Mesenchymal stem cell (in vitro differentiated cells and primary cell): ENCODE measurements around the gene TRIP11.

ENCODE experiments used
- DNase-seq: peaks from one replicate; pipeline ENCODE4 v3.0.0-alpha.2; 2013
- H2AFZ ChIP-seq: one replicate; pipeline ENCODE4 v1.6.1; 2013; ENCODE audit warnings: low read depth, mild to moderate bottlenecking, control low read depth, inconsistent platforms, low read length, moderate library complexity
- H2AK5ac ChIP-seq: 2 replicates; pipeline ENCODE4 v1.6.1; 2013; ENCODE audit warnings: low read length, moderate library complexity, mild to moderate bottlenecking, inconsistent platforms; ENCODE audit not compliant: severe bottlenecking
- H2BK120ac ChIP-seq: one replicate; pipeline ENCODE4 v1.6.1; 2013; ENCODE audit warnings: low read depth, mild to moderate bottlenecking, inconsistent platforms, low read length, moderate library complexity
- H2BK12ac ChIP-seq, 2 experiments: one replicate each; pipeline ENCODE4 v1.6.1; 2013; ENCODE audit warnings: inconsistent platforms in 2 of 2, low read length in 2 of 2, mild to moderate bottlenecking in 2 of 2, moderate library complexity in 2 of 2, control low read depth in 1 of 2
- H2BK15ac ChIP-seq: one replicate; pipeline ENCODE4 v1.6.1; 2013; ENCODE audit warnings: mild to moderate bottlenecking, low read depth, inconsistent platforms; ENCODE audit not compliant: poor library complexity, severe bottlenecking
- H2BK5ac ChIP-seq: 2 replicates; pipeline ENCODE4 v1.6.1; 2013; ENCODE audit warnings: low read depth, mild to moderate bottlenecking, low read length, control low read depth, inconsistent platforms; ENCODE audit not compliant: poor library complexity, severe bottlenecking
- H3K14ac ChIP-seq, 2 experiments: one replicate each; pipeline ENCODE4 v1.6.1; 2013; ENCODE audit warnings: inconsistent platforms in 2 of 2, low read length in 2 of 2, control low read depth in 1 of 2, mild to moderate bottlenecking in 1 of 2, moderate library complexity in 1 of 2
- H3K18ac ChIP-seq, 2 experiments: one replicate each; pipeline ENCODE4 v1.6.1; 2013; ENCODE audit warnings: inconsistent platforms in 2 of 2, low read length in 2 of 2, control low read depth in 1 of 2, low read depth in 1 of 2, mild to moderate bottlenecking in 1 of 2
- H3K23ac ChIP-seq, 2 experiments: one replicate each; pipeline ENCODE4 v1.6.1; 2013; ENCODE audit warnings: inconsistent platforms in 2 of 2, low read length in 2 of 2, mild to moderate bottlenecking in 2 of 2, moderate library complexity in 2 of 2, control low read depth in 1 of 2
- H3K27ac ChIP-seq: 2 replicates; pipeline ENCODE4 v1.5.1; 2013; ENCODE audit warnings: mild to moderate bottlenecking, moderate library complexity, low read length, control low read depth, inconsistent platforms; ENCODE audit not compliant: poor library complexity, severe bottlenecking
- H3K27me3 ChIP-seq, 2 experiments: 2 replicates each; pipeline versions ENCODE4 v1.6.1 to v1.7.0; 2013; ENCODE audit warnings: low read length in 2 of 2, mild to moderate bottlenecking in 2 of 2, moderate library complexity in 2 of 2, control low read depth in 1 of 2, inconsistent platforms in 1 of 2; ENCODE audit not compliant: control insufficient read depth in 1 of 2, insufficient read depth in 1 of 2
- H3K36me3 ChIP-seq, 2 experiments: 2 replicates each; pipeline versions ENCODE4 v1.6.1 to v1.7.0; 2013; ENCODE audit warnings: low read length in 2 of 2, control low read depth in 1 of 2, inconsistent platforms in 1 of 2, low read depth in 1 of 2, mild to moderate bottlenecking in 1 of 2; ENCODE audit not compliant: insufficient read depth in 2 of 2, control insufficient read depth in 1 of 2
- H3K4ac ChIP-seq, 2 experiments: one replicate each; pipeline ENCODE4 v1.6.1; 2013; ENCODE audit warnings: inconsistent platforms in 2 of 2, low read length in 2 of 2, mild to moderate bottlenecking in 2 of 2, moderate library complexity in 2 of 2, control low read depth in 1 of 2, low read depth in 1 of 2
- H3K4me1 ChIP-seq: 2 replicates; pipeline ENCODE4 v1.6.1; 2013; ENCODE audit warnings: low read depth, low read length, control low read depth; ENCODE audit not compliant: control insufficient read depth, insufficient read depth
- H3K4me2 ChIP-seq: 2 replicates; pipeline ENCODE4 v1.6.1; 2013; ENCODE audit warnings: low read length, mild to moderate bottlenecking, inconsistent platforms; ENCODE audit not compliant: poor library complexity, severe bottlenecking
- H3K4me3 ChIP-seq, 2 experiments: 2 replicates each; pipeline versions ENCODE4 v1.5.1 to v1.7.0; 2013; ENCODE audit warnings: low read length in 2 of 2, mild to moderate bottlenecking in 2 of 2, control low read depth in 1 of 2, low read depth in 1 of 2; ENCODE audit not compliant: insufficient read depth in 1 of 2
- H3K79me1 ChIP-seq: replicated peaks from 2 replicates; pipeline ENCODE4 v1.6.1; 2013; ENCODE audit warnings: mild to moderate bottlenecking, control low read depth, low read length, inconsistent platforms; ENCODE audit not compliant: poor library complexity, severe bottlenecking
- H3K9ac ChIP-seq: 2 replicates; pipeline ENCODE4 v1.7.0; 2013; ENCODE audit warnings: mild to moderate bottlenecking, low read length, moderate library complexity
- H3K9me3 ChIP-seq: 2 replicates; pipeline ENCODE4 v1.7.0; 2013; ENCODE audit warnings: mild to moderate bottlenecking, low read length; ENCODE audit not compliant: control insufficient read depth
- H4K8ac ChIP-seq: one replicate; pipeline ENCODE4 v1.6.1; 2013; ENCODE audit warnings: inconsistent platforms, mild to moderate bottlenecking, low read length, moderate library complexity
- H4K91ac ChIP-seq: one replicate; pipeline ENCODE4 v1.6.1; 2013; ENCODE audit warnings: mild to moderate bottlenecking, low read length, inconsistent platforms
- WGBS: methylation state at CpG from one replicate; pipeline ENCODE4 v1.1.7; 2013; ENCODE audit warnings: mixed read lengths; 5-methylcytosine and 5-hydroxymethylcytosine counted together

Gene TRIP11

DNA sequence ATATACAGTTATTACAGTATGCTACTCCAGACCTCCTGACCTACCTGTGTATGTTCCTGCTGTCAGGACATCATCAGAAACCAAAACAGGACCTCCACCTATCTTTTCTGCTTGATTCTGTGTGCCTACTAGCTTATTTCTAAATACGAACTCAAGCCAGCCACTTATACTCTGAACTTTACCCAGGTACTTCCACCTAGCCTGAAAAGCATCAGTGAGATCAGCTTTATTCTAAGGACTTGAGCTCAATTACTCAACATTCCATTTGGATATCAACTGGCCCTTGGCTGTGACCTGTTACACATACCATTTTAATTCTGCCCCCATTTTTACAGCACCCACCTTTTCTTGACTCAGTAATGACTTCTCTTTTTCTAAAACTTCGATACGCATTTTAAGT is 29.2 kb downstream of the TRIP11 start:
- no peak for DNase-seq
- Histone ChIP-seq H3K18ac (no peak overlapping the region), H3K9ac (no peak overlapping the region), H2BK5ac (no peak overlapping the region), H3K79me1 (peaks cover 16% of the 10 kb centered on the region), H2AK5ac (no peak overlapping the region), H3K4me3 (no peak overlapping the region), H3K4me2 (no peak overlapping the region), H3K36me3 (peaks cover 20 to 91% of the 10 kb centered on the region in 2 experiments), H3K27me3 (no peaks in the 10 kb centered on the region), H3K9me3 (no peaks in the 10 kb centered on the region), H4K8ac (no peak overlapping the region), H2BK12ac (no peak overlapping the region), H3K23ac (no peak overlapping the region), H2BK120ac (no peak overlapping the region), H3K14ac (no peak overlapping the region), H3K4ac (no peak overlapping the region), H2AFZ (no peak overlapping the region), H3K27ac (no peak overlapping the region), H3K4me1 (no peaks in the 10 kb centered on the region), H4K91ac (no peak overlapping the region), H2BK15ac (no peak overlapping the region)
- WGBS: 92% methylated on average over 1 of the region's 3 CpGs

DNA sequence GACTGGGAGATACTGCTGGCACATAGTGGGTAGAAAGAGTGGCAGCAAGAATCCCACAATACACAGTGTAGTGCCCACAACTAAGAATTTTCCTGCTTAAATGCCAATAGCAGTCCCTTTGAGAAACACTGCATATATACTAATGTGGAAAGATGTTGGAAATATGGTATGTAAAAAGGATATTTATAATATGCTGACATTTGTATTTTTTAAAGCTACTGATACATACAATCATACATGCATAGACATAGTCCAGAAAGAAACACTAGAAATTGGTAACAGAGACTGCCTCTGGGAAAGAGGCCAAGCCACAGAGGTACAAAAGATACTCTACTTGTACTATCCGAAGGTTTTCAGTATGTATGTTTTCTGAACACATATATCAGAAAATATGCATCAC is 30.3 kb downstream of the TRIP11 start:
- Histone ChIP-seq H2BK12ac (no peak overlapping the region), H3K4me1 (no peaks in the 10 kb centered on the region), H2BK15ac (no peak overlapping the region), H3K4ac (no peak overlapping the region), H3K4me3 (no peak overlapping the region), H2BK5ac (no peak overlapping the region), H3K9ac (no peak overlapping the region), H3K18ac (no peak overlapping the region), H2BK120ac (no peak overlapping the region), H3K36me3 (peaks cover 16 to 92% of the 10 kb centered on the region in 2 experiments), H2AFZ (no peak overlapping the region), H2AK5ac (no peak overlapping the region), H3K23ac (no peak overlapping the region), H4K8ac (no peak overlapping the region), H3K27ac (no peak overlapping the region), H3K4me2 (no peak overlapping the region), H3K79me1 (peaks cover 16% of the 10 kb centered on the region), H4K91ac (no peak overlapping the region), H3K9me3 (no peaks in the 10 kb centered on the region), H3K27me3 (no peaks in the 10 kb centered on the region), H3K14ac (no peak overlapping the region)
- DNase-seq: no peak
- no CpG with 5 or more reads among the region's 1 CpG for WGBS

DNA sequence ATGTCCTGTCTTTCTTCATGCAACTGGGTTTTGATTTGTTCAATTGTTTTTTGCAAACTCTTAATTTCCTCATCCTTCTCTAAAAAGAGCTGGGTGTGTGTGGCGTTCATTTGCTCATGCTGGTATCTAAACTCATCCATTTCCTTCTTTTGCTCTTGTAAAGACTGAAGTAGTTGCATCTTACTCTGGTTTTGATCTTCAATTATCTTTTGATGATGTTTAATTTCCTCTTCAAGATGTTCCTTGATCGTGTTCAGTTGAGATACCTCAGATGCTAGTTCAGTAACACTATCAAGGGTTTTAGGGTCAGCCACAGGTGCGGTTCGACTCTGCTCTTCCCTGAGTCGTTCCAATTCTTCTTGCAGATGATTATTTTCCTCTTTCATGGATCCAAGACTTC is 34.8 kb downstream of the TRIP11 start:
- no peak overlapping the region for H3K14ac ChIP-seq
- no peaks in the 10 kb centered on the region for H3K27me3 ChIP-seq
- no peak overlapping the region for H2BK120ac ChIP-seq
- H3K23ac ChIP-seq: no peak overlapping the region
- H2AFZ ChIP-seq: no peak overlapping the region
- H3K4me3 ChIP-seq: no peak overlapping the region
- 99% methylated on average over 4 of the region's 5 CpGs for WGBS
- H4K91ac ChIP-seq: no peak overlapping the region
- no peaks in the 10 kb centered on the region for H3K9me3 ChIP-seq
- no peak overlapping the region for H4K8ac ChIP-seq
- H3K4me1 ChIP-seq: no peaks in the 10 kb centered on the region
- no peak overlapping the region for H2AK5ac ChIP-seq
- no peak overlapping the region for H3K27ac ChIP-seq
- H3K36me3 ChIP-seq: peaks cover 5 to 76% of the 10 kb centered on the region in 2 experiments
- no peak overlapping the region for H3K9ac ChIP-seq
- no peak overlapping the region for H2BK5ac ChIP-seq
- H3K18ac ChIP-seq: no peak overlapping the region
- peaks cover 5% of the 10 kb centered on the region for H3K79me1 ChIP-seq
- H2BK15ac ChIP-seq: no peak overlapping the region
- H3K4ac ChIP-seq: no peak overlapping the region
- no peak for DNase-seq
- H2BK12ac ChIP-seq: no peak overlapping the region
- H3K4me2 ChIP-seq: no peak overlapping the region

DNA sequence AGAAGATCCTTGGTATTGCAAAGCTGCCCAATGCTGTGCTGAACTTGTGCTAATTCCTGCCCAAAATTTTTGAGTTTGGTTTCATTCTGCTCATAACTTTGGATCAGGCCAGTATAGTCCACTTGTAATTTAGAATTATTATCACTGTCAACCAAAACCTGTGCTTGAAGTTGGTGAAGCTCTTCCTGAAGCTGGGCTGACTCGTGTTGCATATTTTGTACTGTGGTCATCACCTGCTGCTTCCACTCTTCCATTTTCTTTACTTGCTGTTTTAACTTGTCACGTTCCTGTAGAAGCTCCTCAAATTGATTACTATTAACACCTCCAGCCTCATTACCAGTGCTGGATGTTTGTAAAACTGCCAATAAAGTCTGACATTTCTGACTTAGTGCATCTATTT is 35.8 kb downstream of the TRIP11 start:
- H2BK15ac ChIP-seq: no peak overlapping the region
- no peak overlapping the region for H3K27ac ChIP-seq
- H4K91ac ChIP-seq: no peak overlapping the region
- peaks cover 3 to 70% of the 10 kb centered on the region in 2 experiments for H3K36me3 ChIP-seq
- H3K4me1 ChIP-seq: no peaks in the 10 kb centered on the region
- no peak overlapping the region for H3K4me2 ChIP-seq
- no peak for DNase-seq
- no peak overlapping the region for H3K9ac ChIP-seq
- no peak overlapping the region for H3K18ac ChIP-seq
- H3K27me3 ChIP-seq: no peaks in the 10 kb centered on the region
- WGBS: 96% methylated on average over 2 of the region's 2 CpGs
- H4K8ac ChIP-seq: no peak overlapping the region
- H3K23ac ChIP-seq: no peak overlapping the region
- H3K9me3 ChIP-seq: no peaks in the 10 kb centered on the region
- peaks cover 2% of the 10 kb centered on the region for H3K79me1 ChIP-seq
- H3K14ac ChIP-seq: no peak overlapping the region
- H3K4ac ChIP-seq: no peak overlapping the region
- H3K4me3 ChIP-seq: no peak overlapping the region
- H2BK12ac ChIP-seq: no peak overlapping the region
- H2AFZ ChIP-seq: no peak overlapping the region
- H2AK5ac ChIP-seq: no peak overlapping the region
- H2BK120ac ChIP-seq: no peak overlapping the region
- H2BK5ac ChIP-seq: no peak overlapping the region
